NCI-H2171 (cell line): ENCODE results near the gene TST.

Experiments
- DNase-seq: peaks from one replicate; lab custom pipeline; 2025; lab: John Stamatoyannopoulos, UW

The TST gene

GRCh38 chr22:37032134-37032534, 12.9 kb upstream of the TST start:
- DNase-seq, result no peak

- DNase-seq, result no peak
Observed at GRCh38 chr22:37030560-37031281, 11.5 kb upstream of the TST start.

- DNase-seq, result no peak
Observed at GRCh38 chr22:37028692-37029674, 9.7 kb upstream of the TST start.

GRCh38 chr22:37027556-37027955, 8.3 kb upstream of the TST start:
- DNase-seq, result no peak

- DNase-seq, result no peak
Observed at GRCh38 chr22:37026325-37026724, 7.1 kb upstream of the TST start.

- no peak for DNase-seq
Observed at GRCh38 chr22:37025500-37026070, 6.3 kb upstream of the TST start.

- DNase-seq, result no peak
Observed at GRCh38 chr22:37024339-37025157, 5.3 kb upstream of the TST start.

- DNase-seq, result no peak
Observed at GRCh38 chr22:37023743-37024338, 4.6 kb upstream of the TST start.

GRCh38 chr22:37022483-37023337, 3.5 kb upstream of the TST start:
- no peak for DNase-seq

- no peak for DNase-seq
Observed at GRCh38 chr22:37021710-37022482, 2.6 kb upstream of the TST start.

- no peak for DNase-seq
Observed at GRCh38 chr22:37021041-37021440, 1.8 kb upstream of the TST start.

GRCh38 chr22:37020192-37020479, 889 bp upstream of the TST start:
- peak; percentile 7 for DNase-seq

GRCh38 chr22:37018815-37019308, 385 bp downstream of the TST start:
- peak; percentile 10 for DNase-seq

GRCh38 chr22:37018086-37018814, 997 bp downstream of the TST start:
- DNase-seq, result no peak

- no peak for DNase-seq
Observed at GRCh38 chr22:37017356-37017755, 1.9 kb downstream of the TST start.

- no peak for DNase-seq
Observed at GRCh38 chr22:37016134-37016910, 2.9 kb downstream of the TST start.

- DNase-seq, result no peak
Observed at GRCh38 chr22:37015587-37015878, 3.7 kb downstream of the TST start.

GRCh38 chr22:37014835-37015586, 4.2 kb downstream of the TST start:
- DNase-seq, result no peak
